Spinal cord (tissue), 10 donors: ENCODE results near the gene GALNT6. TPM values are rescaled to one million over a fixed set of nuclear protein-coding genes. Genes with fewer than 3 reads are reported as not detected.
A peak's percentile ranks its signal among the peaks of the same experiment; 100 is the strongest.
"Not testable (repeated sequence)": the region's sequence is repeated elsewhere in the genome, so short reads cannot be mapped to it uniquely, and the experiment has no call there.

Experiments used
- DNase-seq, 6 donors: peaks; one replicate each; pipeline versions ENCODE4 v3.0.0 to v3.0.0-alpha.2; 2013 to 2015; ENCODE audit warnings: low spot score in 6 of 6, low read depth in 4 of 6
- H3K27ac ChIP-seq: one replicate; pipeline ENCODE4 v1.5.1; 2013; ENCODE audit warnings: low read depth, low read length, control low read depth
- H3K27me3 ChIP-seq: one replicate; pipeline ENCODE4 v1.6.1; 2013; ENCODE audit warnings: low read length; ENCODE audit not compliant: control insufficient read depth, insufficient read depth
- H3K36me3 ChIP-seq: one replicate; pipeline ENCODE4 v1.6.1; 2013; ENCODE audit warnings: low read length; ENCODE audit not compliant: control insufficient read depth, insufficient read depth
- H3K4me1 ChIP-seq: one replicate; pipeline ENCODE4 v1.6.1; 2013; ENCODE audit warnings: low read length; ENCODE audit not compliant: control insufficient read depth, insufficient read depth
- H3K4me3 ChIP-seq: one replicate; pipeline ENCODE4 v1.5.1; 2013; ENCODE audit warnings: low read depth, low read length, control low read depth
- H3K9me3 ChIP-seq: one replicate; pipeline ENCODE4 v1.6.1; 2013; ENCODE audit warnings: low read length; ENCODE audit not compliant: control insufficient read depth, insufficient read depth
- WGBS: methylation state at CpG from one replicate; pipeline ENCODE4 v1.1.5; 2013; ENCODE audit warnings: missing lambda C conversion rate; ENCODE audit not compliant: insufficient coverage; 5-methylcytosine and 5-hydroxymethylcytosine counted together
- polyA plus RNA-seq, 2 donors: library from polyadenylated mRNA; unstranded; fragments of 120-200 nt; gene quantifications; one replicate each; pipeline ENCODE4 v1.2.1, GENCODE V29; 2013; ENCODE audit not compliant: insufficient read length in 2 of 2
- total RNA-seq, 2 donors: library from RNA; depleted of rRNA in 1 of 2; stranded (reverse); fragments of 120-200 nt in 1 of 2; fragments of >200 nt in 1 of 2; gene quantifications; one replicate each; pipeline versions ENCODE4 v1.2.3 to v1.2.4, GENCODE V29; 2013 to 2014
- donor health status: healthy.

Gene GALNT6
- total and polyA plus RNA-seq, 4 donors: 0.80 to 5.0 (median 1.0) TPM

DNA sequence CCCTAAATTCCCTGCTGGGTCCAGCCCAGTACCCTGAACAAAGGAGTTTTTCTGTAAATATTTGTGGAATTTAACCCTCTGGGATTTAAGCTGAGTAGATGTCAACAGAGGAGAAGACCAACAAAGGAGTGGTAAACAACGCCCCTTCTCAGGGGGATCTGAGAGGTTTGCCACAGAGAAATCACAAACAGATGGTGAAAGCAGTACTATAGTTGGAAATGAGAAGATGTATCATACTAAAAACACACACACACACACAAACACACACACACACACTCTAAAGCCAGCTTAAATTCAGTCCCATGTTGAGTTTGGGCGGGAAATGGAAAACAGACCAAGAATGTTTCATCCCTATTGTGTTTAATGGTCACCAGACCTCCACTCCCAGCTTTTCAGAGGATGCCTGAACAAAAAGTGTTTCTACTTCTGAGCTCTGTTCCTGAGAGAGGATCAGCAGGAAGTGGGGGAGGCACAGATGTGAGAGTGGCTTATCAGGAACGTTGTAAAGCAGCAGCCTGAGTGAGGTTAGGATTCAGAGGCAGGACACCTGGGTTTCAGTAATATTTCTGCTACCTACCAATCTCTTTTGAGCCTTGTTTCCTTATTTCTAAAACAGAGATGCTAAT is 70.4 kb downstream of the GALNT6 start:
- Histone ChIP-seq H3K27ac (peak overlapping the region; percentile 42), H3K4me1 (no peaks in the 10 kb centered on the region), H3K4me3 (no peak overlapping the region), H3K36me3 (no peaks in the 10 kb centered on the region), H3K9me3 (no peaks in the 10 kb centered on the region), H3K27me3 (no peaks in the 10 kb centered on the region)
- no CpG with 5 or more reads among the region's 3 CpGs for WGBS
- peak in 2 of 6 donors; percentile 4 to 58 for DNase-seq

DNA sequence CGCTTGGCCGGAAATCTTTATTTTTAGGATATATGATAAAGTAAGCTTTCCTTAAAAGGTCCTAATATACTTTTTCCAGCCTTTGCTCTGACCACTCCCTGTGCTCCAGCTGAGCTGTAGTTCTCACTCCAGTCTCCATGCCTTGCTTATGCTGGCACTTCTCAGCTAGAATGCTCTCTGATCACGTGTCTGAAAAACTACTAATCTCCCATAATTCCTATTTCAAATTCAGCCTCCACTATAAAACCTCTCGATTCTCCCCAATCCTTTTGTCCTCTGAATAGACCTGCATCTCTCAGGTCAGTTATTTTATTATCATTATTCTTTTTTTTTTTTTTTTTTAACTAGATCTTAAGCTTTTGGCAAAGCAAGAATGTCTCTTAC is 70.9 kb downstream of the GALNT6 start:
- Histone ChIP-seq H3K4me3 (no peak overlapping the region), H3K9me3 (no peaks in the 10 kb centered on the region), H3K27ac (peak overlapping the region; percentile 42), H3K27me3 (no peaks in the 10 kb centered on the region), H3K36me3 (no peaks in the 10 kb centered on the region), H3K4me1 (no peaks in the 10 kb centered on the region)
- WGBS: no CpG with 5 or more reads among the region's 4 CpGs
- peak in 1 of 6 donors; percentile 41 for DNase-seq

DNA sequence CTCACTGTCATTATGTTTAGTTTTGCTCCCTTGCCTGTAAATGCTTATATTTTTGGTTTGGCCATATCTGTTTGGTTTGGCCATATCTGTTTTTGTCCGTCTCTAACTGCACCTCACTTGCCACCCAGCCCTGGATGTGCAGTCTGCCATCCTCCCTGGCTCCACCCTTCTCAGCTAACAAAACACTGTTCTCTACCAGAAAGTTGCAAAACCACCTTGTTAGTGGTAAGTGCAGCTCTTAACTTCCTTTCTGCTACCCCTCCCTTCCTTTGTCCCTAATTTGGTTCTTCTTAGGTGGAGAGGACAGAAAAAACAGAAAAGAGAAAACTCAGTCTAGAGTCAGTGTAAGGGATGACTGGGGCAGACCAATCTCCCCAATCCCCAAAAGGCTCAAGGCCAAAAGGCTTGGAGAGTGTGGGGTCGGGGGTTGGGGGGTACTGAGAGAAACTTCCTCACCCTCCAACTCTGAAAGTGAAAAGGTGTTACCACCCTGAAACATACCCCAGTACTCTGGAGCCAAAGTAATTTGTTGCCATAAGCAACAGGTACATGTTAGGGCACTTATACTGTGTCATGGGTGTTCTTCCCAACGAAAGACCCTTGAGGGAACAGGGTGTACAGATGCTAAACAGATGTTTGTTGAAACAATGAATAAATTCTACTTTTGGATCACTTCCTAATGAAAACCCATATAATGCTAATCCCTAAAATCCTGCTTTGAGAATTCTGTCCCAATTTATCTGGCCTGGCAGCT is 72.2 kb downstream of the GALNT6 start:
- Histone ChIP-seq H3K9me3 (no peaks in the 10 kb centered on the region), H3K4me1 (no peaks in the 10 kb centered on the region), H3K4me3 (no peak overlapping the region), H3K27me3 (no peaks in the 10 kb centered on the region), H3K36me3 (no peaks in the 10 kb centered on the region), H3K27ac (no peak overlapping the region)
- no peak for DNase-seq
- WGBS: no CpG with 5 or more reads among the region's 3 CpGs

DNA sequence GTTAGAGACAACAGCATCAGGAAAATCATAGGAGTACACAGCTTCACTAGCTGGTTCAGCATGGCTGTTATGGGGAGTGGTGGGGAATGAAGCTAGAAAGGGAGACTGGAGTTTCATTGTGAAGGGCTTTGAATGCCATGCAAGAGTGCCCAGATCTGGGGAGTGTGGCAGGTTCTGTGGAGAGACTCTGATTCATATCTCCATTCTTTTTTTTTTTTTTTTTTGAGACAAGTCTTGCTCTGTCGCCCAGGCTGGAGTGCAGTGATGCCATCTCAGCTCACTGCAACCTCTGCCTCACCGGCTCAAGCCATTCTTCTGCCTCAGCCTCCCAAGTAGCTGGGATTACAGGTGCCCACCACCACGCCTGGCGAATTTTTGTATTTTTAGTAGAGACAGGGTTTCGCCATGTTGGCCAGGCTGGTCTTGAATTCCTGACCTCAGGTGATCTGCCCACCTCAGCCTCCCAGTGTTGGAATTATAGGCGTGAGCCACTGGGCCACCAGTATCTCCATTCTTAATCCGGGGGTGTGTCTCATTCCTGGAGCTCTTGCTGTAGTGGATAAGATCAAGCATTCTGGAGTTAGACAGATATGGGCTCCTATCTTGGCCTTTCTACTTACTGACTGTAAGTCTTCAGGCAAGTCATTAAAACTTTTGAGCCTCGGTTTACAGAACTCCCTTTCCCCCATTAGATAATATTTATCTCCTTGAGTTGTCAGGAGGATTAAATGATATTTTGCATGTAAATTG is 73.0 kb downstream of the GALNT6 start:
- not testable (repeated sequence) for H3K4me3 ChIP-seq, H3K27me3 ChIP-seq, H3K27ac ChIP-seq, DNase-seq, H3K9me3 ChIP-seq, H3K4me1 ChIP-seq, H3K36me3 ChIP-seq
- WGBS: 94% methylated on average over 5 of the region's 8 CpGs

DNA sequence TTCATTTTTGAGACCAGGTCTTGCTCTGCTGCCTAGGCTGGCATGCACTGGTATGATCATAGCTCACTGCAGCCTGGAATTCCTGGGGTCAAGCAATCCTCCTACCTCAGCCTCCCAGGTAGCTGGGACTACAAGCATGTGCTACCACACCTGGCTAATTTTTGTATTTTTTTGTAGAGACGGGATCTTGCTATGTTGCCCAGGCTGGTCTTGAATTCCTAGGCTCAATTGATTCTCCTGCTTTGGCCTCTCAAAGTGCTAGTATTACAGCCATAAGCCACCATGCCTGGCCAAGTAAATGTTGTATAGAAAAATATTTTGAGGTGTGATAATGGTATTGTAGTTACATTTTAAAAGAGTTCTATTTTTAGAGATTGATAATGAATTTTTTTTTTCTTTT is 79.8 kb downstream of the GALNT6 start:
- no peaks in the 10 kb centered on the region for H3K4me1 ChIP-seq
- H3K4me3 ChIP-seq: no peak overlapping the region
- no peak for DNase-seq
- no peak overlapping the region for H3K27ac ChIP-seq
- WGBS: no CpG with 5 or more reads among the region's 1 CpG
- H3K36me3 ChIP-seq: no peaks in the 10 kb centered on the region
- no peaks in the 10 kb centered on the region for H3K9me3 ChIP-seq
- H3K27me3 ChIP-seq: no peaks in the 10 kb centered on the region

DNA sequence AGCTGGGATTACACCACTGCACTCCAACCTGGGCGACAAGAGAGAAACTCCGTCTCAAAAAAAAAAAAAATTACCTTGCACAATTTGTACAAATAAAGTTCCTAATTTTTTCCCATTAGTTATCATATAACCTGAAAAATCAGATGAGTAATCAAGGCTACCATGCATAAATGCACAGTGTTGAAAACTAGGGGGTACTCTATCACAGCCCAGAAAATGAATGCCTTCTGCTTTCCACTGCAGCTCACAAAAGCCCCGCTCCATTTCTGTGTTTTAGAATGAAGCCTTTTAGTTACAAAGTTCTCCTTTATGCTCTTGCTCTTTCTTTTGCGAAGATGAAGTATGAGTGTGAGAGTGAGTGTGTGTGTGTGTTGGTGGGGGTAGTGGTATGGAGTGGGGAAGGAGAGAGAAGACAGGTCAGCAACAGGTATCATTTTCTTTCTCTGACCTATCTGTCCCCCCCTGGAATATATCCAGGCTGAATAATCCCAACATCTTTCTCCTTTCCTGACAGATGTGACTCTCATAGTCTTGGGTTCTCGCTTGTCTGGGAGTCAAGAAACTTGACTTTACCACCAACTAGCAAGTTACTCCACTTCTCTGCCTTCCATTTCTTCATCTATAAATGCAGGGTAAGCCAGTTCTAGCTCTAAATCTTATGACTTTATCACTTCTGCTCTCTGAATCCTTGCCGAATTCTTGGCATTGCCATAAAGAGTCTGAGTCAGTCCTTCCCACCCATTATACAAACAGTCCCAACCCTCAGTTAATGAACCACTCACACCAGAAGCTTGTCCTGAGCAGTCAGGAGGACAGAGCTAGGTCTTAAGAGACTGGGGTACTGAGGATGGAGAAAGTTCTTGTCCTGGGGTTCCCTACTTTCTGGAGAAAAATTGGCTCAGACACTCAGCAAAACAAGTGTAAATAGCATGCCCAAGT is 83.3 kb downstream of the GALNT6 start:
- Histone ChIP-seq H3K36me3 (no peaks in the 10 kb centered on the region), H3K4me1 (no peaks in the 10 kb centered on the region), H3K27me3 (no peaks in the 10 kb centered on the region), H3K4me3 (no peak overlapping the region), H3K9me3 (no peaks in the 10 kb centered on the region), H3K27ac (no peak overlapping the region)
- WGBS: 88% methylated on average over 4 of the region's 6 CpGs
- DNase-seq: peak in 1 of 6 donors; percentile 8

DNA sequence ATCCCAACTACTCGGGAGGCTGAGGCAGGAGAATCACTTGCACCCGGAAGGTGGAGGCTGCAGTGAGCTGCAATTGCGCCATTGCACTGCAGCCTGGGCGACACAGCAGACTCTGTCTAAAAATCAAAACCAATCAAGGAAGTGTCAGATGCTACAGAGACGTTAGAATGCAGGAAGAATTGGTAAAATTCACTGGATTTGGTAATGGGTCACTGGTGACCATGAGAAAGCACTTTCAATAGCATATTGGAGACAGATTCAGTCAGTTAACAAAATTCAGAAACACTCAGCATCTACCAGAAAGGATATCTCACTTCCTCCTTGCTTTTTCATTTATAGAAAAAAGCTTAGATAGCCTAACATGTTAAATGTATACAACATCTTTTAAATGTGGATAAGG is 84.7 kb downstream of the GALNT6 start:
- DNase-seq: no peak
- Histone ChIP-seq H3K27ac (no peak overlapping the region), H3K4me1 (no peaks in the 10 kb centered on the region), H3K36me3 (no peaks in the 10 kb centered on the region), H3K9me3 (no peaks in the 10 kb centered on the region), H3K4me3 (no peak overlapping the region), H3K27me3 (no peaks in the 10 kb centered on the region)
- 96% methylated on average over 4 of the region's 5 CpGs for whole genome bisulfite sequencing
